Measurements from ENCODE around the gene PAGE2. TPM values are rescaled to one million over a fixed set of nuclear protein-coding genes. Genes with fewer than 3 reads are reported as not detected.
"Not testable (repeated sequence)": the region's sequence is repeated elsewhere in the genome, so short reads cannot be mapped to it uniquely, and the experiment has no call there.

Gene PAGE2, protein sequence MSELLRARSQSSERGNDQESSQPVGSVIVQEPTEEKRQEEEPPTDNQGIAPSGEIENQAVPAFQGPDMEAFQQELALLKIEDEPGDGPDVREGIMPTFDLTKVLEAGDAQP
- not detected for total RNA-seq

DNA sequence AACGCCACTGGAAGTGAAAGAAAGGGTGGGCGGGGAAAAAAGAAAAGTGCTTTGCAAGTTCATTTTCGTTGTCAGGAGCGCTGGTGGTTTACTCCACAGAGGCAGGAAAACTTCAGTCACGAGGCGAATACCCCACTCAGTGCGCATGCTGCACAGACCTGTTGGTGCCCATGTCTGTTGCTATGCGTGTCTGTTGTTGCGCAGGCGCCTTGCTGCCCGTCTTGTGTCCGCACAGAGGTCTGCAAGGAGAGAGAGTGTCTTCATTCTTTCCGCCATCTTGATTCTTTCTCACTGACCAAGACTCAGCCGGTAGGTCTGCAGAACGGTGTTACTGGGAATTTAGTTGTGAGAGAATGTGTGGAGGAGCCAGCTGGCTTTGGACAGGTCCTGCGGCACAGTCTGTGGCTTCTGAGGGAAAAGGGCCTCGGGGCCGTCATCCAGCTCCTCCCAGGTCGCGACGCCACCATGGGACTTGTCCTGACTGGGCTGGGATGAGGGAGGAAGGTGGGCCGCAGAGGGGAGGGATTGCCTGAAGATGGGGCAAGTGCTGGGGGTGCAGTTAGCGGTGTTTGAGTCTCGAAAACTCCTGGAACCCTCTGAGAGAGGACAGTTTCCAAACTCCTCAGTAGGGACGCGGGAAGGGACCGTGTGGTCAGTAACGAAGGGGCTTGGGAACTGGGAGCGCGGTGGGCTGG, at the start of gene PAGE2:
Gene PAGE2, plus strand, starts transcription at position 224 of the 695 bp plus-strand sequence. CDS start 1,003 bp downstream, outside the sequence.
- no peak for DNase-seq (ENCODE audit: low spot score)
- TF ChIP-seq, protein P1, sequence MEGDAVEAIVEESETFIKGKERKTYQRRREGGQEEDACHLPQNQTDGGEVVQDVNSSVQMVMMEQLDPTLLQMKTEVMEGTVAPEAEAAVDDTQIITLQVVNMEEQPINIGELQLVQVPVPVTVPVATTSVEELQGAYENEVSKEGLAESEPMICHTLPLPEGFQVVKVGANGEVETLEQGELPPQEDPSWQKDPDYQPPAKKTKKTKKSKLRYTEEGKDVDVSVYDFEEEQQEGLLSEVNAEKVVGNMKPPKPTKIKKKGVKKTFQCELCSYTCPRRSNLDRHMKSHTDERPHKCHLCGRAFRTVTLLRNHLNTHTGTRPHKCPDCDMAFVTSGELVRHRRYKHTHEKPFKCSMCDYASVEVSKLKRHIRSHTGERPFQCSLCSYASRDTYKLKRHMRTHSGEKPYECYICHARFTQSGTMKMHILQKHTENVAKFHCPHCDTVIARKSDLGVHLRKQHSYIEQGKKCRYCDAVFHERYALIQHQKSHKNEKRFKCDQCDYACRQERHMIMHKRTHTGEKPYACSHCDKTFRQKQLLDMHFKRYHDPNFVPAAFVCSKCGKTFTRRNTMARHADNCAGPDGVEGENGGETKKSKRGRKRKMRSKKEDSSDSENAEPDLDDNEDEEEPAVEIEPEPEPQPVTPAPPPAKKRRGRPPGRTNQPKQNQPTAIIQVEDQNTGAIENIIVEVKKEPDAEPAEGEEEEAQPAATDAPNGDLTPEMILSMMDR (IDR thresholded peaks at IDR 0.05) = no peak
- ATAC-seq (ENCODE audit: low FRiP score) = no peak

DNA sequence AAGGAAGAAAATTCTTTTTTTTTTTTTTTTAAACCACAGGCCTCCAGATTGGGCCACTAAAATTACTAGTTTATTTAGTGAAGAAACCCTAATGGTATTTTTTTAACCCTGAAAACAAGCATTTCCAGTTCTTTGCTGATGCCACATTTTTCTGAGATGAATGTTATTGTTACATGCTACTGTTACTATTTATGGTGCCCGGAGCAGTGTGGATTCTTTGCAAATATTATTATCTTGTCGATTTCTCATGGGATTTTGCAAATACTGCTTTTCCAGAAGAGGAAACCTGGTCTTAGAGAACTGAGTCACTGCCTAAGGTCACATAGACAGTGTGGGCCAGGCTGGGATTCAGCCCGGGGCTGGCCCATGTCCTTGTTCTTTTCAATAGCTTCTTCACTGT, 49.3 kb upstream of the PAGE2 start:
- DNase-seq (ENCODE audit: low spot score) = no peak
- no peak for ATAC-seq (ENCODE audit: low FRiP score)
- TF ChIP-seq, protein P1 (IDR thresholded peaks at IDR 0.05) = no peak

DNA sequence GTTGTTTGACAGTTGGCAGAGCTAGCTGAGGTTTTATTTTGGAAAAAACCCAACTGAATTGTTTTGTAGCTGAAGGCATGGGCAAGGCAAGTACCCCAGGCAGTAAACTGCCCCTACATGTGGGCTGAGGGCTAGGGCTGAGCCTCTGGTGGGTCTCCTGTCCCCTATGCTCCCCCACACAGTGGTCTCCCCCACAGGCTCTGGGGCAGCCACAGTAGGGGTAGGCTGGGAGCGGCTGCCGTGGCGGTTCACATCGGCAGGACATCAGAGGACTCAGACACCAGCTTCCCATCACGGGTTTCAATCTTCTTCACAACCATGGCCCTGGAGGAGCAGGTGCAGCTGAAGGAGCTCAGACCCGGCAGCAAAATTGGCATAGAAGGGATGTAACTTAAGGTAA, 47.3 kb upstream of the PAGE2 start:
- TF ChIP-seq, protein P1 (IDR thresholded peaks at IDR 0.05) = no peak
- DNase-seq (ENCODE audit: low spot score) = no peak
- no peak for ATAC-seq (ENCODE audit: low FRiP score)

DNA sequence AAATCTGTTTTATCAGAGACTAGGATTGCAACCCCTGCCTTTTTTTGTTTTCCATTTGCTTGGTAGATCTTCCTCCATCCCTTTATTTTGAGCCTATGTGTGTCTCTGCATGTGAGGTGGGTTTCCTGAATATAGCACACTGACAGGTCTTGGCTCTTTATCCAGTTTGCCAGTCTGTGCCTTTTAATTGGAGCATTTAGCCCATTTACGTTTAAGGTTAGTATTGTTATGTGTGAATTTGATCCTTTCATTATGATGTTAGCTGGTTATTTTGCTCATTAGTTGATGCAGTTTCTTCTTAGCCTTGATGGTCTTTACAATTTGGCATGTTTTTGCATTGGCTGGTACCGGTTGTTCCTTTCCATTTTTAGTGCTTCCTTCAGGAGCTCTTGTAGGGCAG, 38.2 kb upstream of the PAGE2 start:
- ATAC-seq (ENCODE audit: low FRiP score); DNase-seq (ENCODE audit: low spot score): not testable (repeated sequence)

DNA sequence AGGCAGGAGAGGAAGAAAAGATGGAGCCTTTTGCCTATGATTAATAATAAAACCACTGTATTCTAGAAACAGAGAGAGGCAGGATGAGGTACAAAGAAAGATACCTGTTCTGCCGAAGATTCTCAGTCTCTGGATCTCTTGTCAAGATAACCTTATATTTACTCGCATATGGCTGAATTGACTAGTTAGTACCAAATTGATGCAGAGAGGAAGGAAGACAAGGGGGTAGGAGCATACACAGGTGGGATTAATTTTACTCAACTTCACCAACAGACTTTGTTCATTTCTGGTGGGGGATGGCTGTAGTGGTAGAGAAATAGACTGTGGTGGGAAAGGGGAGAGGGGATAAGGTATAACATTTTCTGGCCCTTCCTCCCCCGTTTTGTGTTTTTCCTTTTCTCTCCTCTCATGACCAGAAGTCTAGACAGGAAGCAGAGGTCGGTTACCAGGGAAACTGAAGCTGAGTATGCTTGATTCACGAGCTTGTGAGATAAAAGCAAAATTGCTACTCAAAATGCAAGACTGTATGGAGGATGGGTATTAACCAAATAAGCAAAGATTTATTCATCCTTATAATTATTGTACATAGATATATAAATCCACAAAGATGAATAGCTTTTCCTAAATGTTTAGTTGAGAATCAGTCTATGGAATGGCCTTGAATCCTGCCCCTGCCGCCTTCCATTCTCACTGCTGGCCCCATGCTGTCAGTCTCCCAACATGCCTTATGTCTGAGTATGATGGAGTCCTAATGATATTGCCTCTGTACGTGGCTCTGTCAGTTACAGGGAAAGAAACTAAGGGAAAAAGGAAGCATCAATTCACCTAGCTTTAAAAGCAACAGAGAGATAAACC, 31.8 kb upstream of the PAGE2 start:
- ATAC-seq (ENCODE audit: low FRiP score) (no peak), DNase-seq (ENCODE audit: low spot score) (no peak)
- TF ChIP-seq, protein P1 (IDR thresholded peaks at IDR 0.05) = no peak

DNA sequence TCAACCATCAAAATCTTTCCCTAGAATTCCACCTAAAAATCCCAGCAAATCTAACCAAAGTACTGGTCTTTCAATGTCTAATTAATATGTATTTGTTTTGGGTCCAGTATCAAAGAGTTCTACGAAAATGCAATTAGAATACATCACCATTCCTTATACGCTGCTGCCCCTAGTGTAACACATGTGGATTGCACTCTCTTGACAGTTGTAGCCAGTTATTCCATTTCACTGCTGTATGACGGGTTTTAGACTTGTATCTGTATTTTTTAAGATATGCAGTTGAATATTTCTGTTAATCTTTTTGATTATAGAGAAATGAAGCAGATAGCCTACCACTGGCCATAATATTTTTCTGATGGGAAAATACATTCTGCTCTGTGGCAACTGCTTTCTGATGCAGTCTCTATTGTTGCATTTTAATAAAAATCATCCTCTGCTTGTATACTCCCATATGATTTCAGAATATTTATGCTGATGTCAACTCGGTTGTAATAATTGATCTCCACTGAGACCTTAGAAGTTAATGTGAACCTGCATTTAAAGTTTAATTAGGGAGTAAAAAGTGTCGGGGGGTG, 31.1 kb upstream of the PAGE2 start:
- DNase-seq (ENCODE audit: low spot score) = no peak
- ATAC-seq (ENCODE audit: low FRiP score) = no peak
- TF ChIP-seq, protein P1 (IDR thresholded peaks at IDR 0.05) = no peak

DNA sequence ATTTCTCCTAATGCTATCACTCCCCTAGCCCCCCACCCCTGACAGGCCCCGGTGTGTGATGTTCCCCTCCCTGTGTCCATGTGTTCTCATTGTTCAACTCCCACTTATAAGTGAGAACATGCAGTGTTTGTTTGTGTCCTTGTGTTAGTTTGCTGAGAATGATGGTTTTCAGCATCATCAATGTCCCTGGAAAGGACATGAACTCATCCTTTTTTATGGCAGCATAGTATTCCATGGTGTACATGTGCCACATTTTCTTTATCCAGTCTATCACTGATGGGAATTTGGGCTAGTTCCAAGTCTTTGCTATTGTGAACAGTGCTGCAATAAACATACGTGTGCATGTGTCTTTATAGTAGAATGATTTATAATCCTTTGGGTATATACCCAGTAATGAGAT, 21.6 kb upstream of the PAGE2 start:
- not testable (repeated sequence) for ATAC-seq (ENCODE audit: low FRiP score); DNase-seq (ENCODE audit: low spot score)

Measured in omental fat pad (tissue), 4 donors.